SK-N-SH (cell line): Measurements from ENCODE around the gene SH3PXD2A. TPM values are rescaled to one million over a fixed set of nuclear protein-coding genes. Genes with fewer than 3 reads are reported as not detected.

Source experiments
- CTCF ChIA-PET: fragments of 300-600, 350-600 bp; formaldehyde crosslinking; extraction: SDS; loops from one replicate; lab custom pipeline; 2021; lab: Yijun Ruan, JAX
- POLR2A ChIA-PET: fragments of 350-600 bp; sonication (Branson Sonifier 250); formaldehyde crosslinking; extraction: SDS; loops from one replicate; lab custom pipeline; 2020; ENCODE audit warnings: antibody characterized with exemption, inconsistent platforms; lab: Yijun Ruan, JAX
- DNase-seq: peaks from one replicate; pipeline ENCODE4 v3.0.0; 2012
- H2AFZ ChIP-seq: fragments of 200-600 bp; sonication (generic); 2 replicates; pipeline ENCODE4 v1.8.1; 2016; ENCODE audit warnings: antibody characterized with exemption, mild to moderate bottlenecking, low read depth
- H3F3A ChIP-seq: fragments of 200-600 bp; sonication (generic); replicated peaks from 2 replicates; pipeline ENCODE3; 2016; ENCODE audit warnings: antibody characterized with exemption, mild to moderate bottlenecking; ENCODE audit not compliant: insufficient read depth
- H3K27ac ChIP-seq, 2 experiments: fragments of 200-500 bp in 1 of 2; fragments of 200-600 bp in 1 of 2; sonication (Bioruptor generic) in 1 of 2; sonication (generic), shearing (Covaris generic) in 1 of 2; 2 replicates each; pipeline versions ENCODE4 v1.5.1 to v1.6.1; 2014 to 2016; ENCODE audit warnings: low read depth in 2 of 2, inconsistent platforms in 1 of 2, low read length in 1 of 2, mild to moderate bottlenecking in 1 of 2, mixed read lengths in 1 of 2
- H3K27me3 ChIP-seq: fragments of 200-600 bp; sonication (generic), shearing (Covaris generic); 2 replicates; pipeline ENCODE4 v1.6.1; 2016; ENCODE audit warnings: mixed run types; ENCODE audit not compliant: insufficient read depth
- H3K36me3 ChIP-seq, 2 experiments: fragments of 200-500 bp in 1 of 2; fragments of 200-600 bp in 1 of 2; sonication (Bioruptor generic) in 1 of 2; sonication (generic) in 1 of 2; replicated peaks in 1 of 2; 2 replicates each; pipeline versions ENCODE3 to v1.5.1; 2014 to 2016; ENCODE audit warnings: low read length in 1 of 2, mild to moderate bottlenecking in 1 of 2; ENCODE audit not compliant: insufficient read depth in 2 of 2, control insufficient read depth in 1 of 2
- H3K4me1 ChIP-seq, 2 experiments: fragments of 200-500 bp in 1 of 2; fragments of 200-600 bp in 1 of 2; sonication (Bioruptor generic) in 1 of 2; sonication (generic), shearing (Covaris generic) in 1 of 2; 2 replicates each; pipeline versions ENCODE4 v1.5.1 to v1.6.1; 2014 to 2016; ENCODE audit warnings: low read depth in 1 of 2, low read length in 1 of 2, mixed run types in 1 of 2; ENCODE audit not compliant: insufficient read depth in 2 of 2, control insufficient read depth in 1 of 2
- H3K4me2 ChIP-seq: fragments of 200-600 bp; sonication (generic), shearing (Covaris generic); 2 replicates; pipeline ENCODE4 v1.6.1; 2017; ENCODE audit warnings: mixed run types
- H3K4me3 ChIP-seq, 2 experiments: fragments of 200-500 bp in 1 of 2; fragments of 200-600 bp in 1 of 2; sonication (Bioruptor generic) in 1 of 2; sonication (generic), shearing (Covaris generic) in 1 of 2; 2 replicates each; pipeline versions ENCODE4 v1.5.1 to v1.8.1; 2014 to 2016; ENCODE audit warnings: low read depth in 2 of 2, inconsistent platforms in 1 of 2, low read length in 1 of 2, mild to moderate bottlenecking in 1 of 2, mixed read lengths in 1 of 2, moderate library complexity in 1 of 2
- H3K79me2 ChIP-seq: fragments of 200-600 bp; sonication (generic); 2 replicates; pipeline ENCODE4 v1.8.1; 2017; ENCODE audit warnings: mild to moderate bottlenecking; ENCODE audit not compliant: insufficient read depth
- H3K9ac ChIP-seq: fragments of 200-600 bp; sonication (generic); 2 replicates; pipeline ENCODE4 v1.6.1; 2017; ENCODE audit warnings: mixed run types
- H3K9me2 ChIP-seq: fragments of 200-600 bp; sonication (generic); 2 replicates; pipeline ENCODE4 v1.6.1; 2017; ENCODE audit warnings: mixed run types
- H3K9me3 ChIP-seq: fragments of 200-600 bp; sonication (generic); 2 replicates; pipeline ENCODE4 v1.6.1; 2017; ENCODE audit warnings: mixed run types, mild to moderate bottlenecking, moderate library complexity
- H4K20me1 ChIP-seq: fragments of 200-600 bp; sonication (generic); 2 replicates; pipeline ENCODE4 v1.6.1; 2017; ENCODE audit warnings: mild to moderate bottlenecking, mixed run types; ENCODE audit not compliant: insufficient read depth
- CHD2 ChIP-seq: fragments of 150-350 bp; IDR thresholded peaks from 2 replicates; pipeline ENCODE4 v1.6.1; 2018; ENCODE audit warnings: low read length; ENCODE audit not compliant: partially characterized antibody
- ELF1 ChIP-seq: IDR thresholded peaks from 2 replicates; pipeline ENCODE4 v1.4.0; 2012
- EZH2phosphoT487 ChIP-seq: fragments of 200-600 bp; sonication (generic); IDR thresholded peaks from 2 replicates; pipeline ENCODE4 v1.6.1; 2017; ENCODE audit warnings: low read depth, mixed run types, mild to moderate bottlenecking, antibody characterized with exemption, moderate library complexity, borderline replicate concordance
- FOSL2 ChIP-seq: IDR thresholded peaks from 2 replicates; pipeline ENCODE4 v1.4.0; 2012; ENCODE audit warnings: low read depth, mild to moderate bottlenecking, moderate library complexity, borderline replicate concordance
- FOXM1 ChIP-seq: IDR thresholded peaks from 2 replicates; pipeline ENCODE4 v1.4.0; 2012; ENCODE audit warnings: low read depth, mild to moderate bottlenecking
- GABPA ChIP-seq: IDR thresholded peaks from 2 replicates; pipeline ENCODE4 v1.4.0; 2012; ENCODE audit warnings: low read depth, mild to moderate bottlenecking
- GATA2 ChIP-seq: sonication (generic); formaldehyde crosslinking; IDR thresholded peaks from 2 replicates; pipeline ENCODE4 v1.5.0; 2020; ENCODE audit warnings: mild to moderate bottlenecking, missing genetic modification reagents
- IRF3 ChIP-seq: fragments of 150-350 bp; IDR thresholded peaks from 2 replicates; pipeline ENCODE4 v1.6.1; 2016; ENCODE audit warnings: mild to moderate bottlenecking, low read depth, low read length
- JUND ChIP-seq: IDR thresholded peaks from 2 replicates; pipeline ENCODE4 v1.4.0; 2012
- MAX ChIP-seq: IDR thresholded peaks from 2 replicates; pipeline ENCODE4 v1.4.0; 2012; ENCODE audit warnings: low read depth
- MEF2A ChIP-seq: IDR thresholded peaks from 2 replicates; pipeline ENCODE4 v1.4.0; 2012; ENCODE audit warnings: low read depth, borderline replicate concordance
- NFIC ChIP-seq: IDR thresholded peaks from 2 replicates; pipeline ENCODE4 v1.4.0; 2012; ENCODE audit warnings: borderline replicate concordance
- NRF1 ChIP-seq: IDR thresholded peaks from 2 replicates; pipeline ENCODE4 v1.6.1; 2012; ENCODE audit warnings: low read depth, mild to moderate bottlenecking, low read length
- POLR2AphosphoS5 ChIP-seq: IDR thresholded peaks from 2 replicates; pipeline ENCODE4 v1.6.1; 2012; ENCODE audit warnings: low read depth, low read length
- RCOR1 ChIP-seq: fragments of 150-350 bp; IDR thresholded peaks from 2 replicates; pipeline ENCODE4 v1.6.1; 2017; ENCODE audit warnings: antibody characterized with exemption, low read length
- REST ChIP-seq: IDR thresholded peaks from 2 replicates; pipeline ENCODE4 v1.6.1; 2012; ENCODE audit warnings: mild to moderate bottlenecking, low read depth, low read length, moderate library complexity
- RFX5 ChIP-seq: IDR thresholded peaks from 2 replicates; pipeline ENCODE4 v1.6.1; 2012; ENCODE audit warnings: mild to moderate bottlenecking, improper control_type of control experiment, low read length
- RXRA ChIP-seq: IDR thresholded peaks from 2 replicates; pipeline ENCODE4 v1.4.0; 2012; ENCODE audit warnings: low read depth, mild to moderate bottlenecking, borderline replicate concordance
- SMC3 ChIP-seq: IDR thresholded peaks from 2 replicates; pipeline ENCODE4 v1.6.1; 2012; ENCODE audit warnings: low read depth, low read length, improper control_type of control experiment
- TAF1 ChIP-seq: IDR thresholded peaks from 2 replicates; pipeline ENCODE4 v1.6.1; 2012; ENCODE audit warnings: low read depth, mild to moderate bottlenecking, low read length, moderate library complexity, borderline replicate concordance
- TEAD4 ChIP-seq: IDR thresholded peaks from 2 replicates; pipeline ENCODE4 v1.4.0; 2012; ENCODE audit warnings: mild to moderate bottlenecking, borderline replicate concordance; ENCODE audit not compliant: insufficient read depth
- ZBTB33 ChIP-seq: IDR thresholded peaks from 2 replicates; pipeline ENCODE4 v1.4.0; 2012; ENCODE audit warnings: low read depth, borderline replicate concordance
- WGBS: methylation state at CpG from one replicate; pipeline ENCODE4 v1.1.6; 2017; ENCODE audit warnings: low lambda C conversion rate; 5-methylcytosine and 5-hydroxymethylcytosine counted together
- polyA plus RNA-seq, 3 experiments: library from polyadenylated mRNA; depleted of rRNA; stranded (reverse); fragments of >200 nt; gene quantifications; 2 replicates each; pipeline ENCODE4 v1.2.3, GENCODE V29; 2012

SH3PXD2A gene
- polyA plus RNA-seq, 1 of the 3 experiments (the other 2 are of a cell fraction) = 2.5 TPM

- no peaks in the 10 kb centered on the region for H3K9me2 ChIP-seq
- H3K4me1 ChIP-seq = peaks cover 0 to 23% of the 10 kb centered on the region in 2 experiments; a peak in 1 of 4 replicates
- WGBS = 94% methylated on average over 7 of the region's 7 CpGs
- H3K27ac ChIP-seq = no peak overlapping the region; a peak in 1 of 4 replicates
- ChIA-PET CTCF (interaction anchor here (1.5 to 2.2 kb wide), 2 partner anchors 25 to 167 kb away, joined by 4 to 16 read pairs; no protein-coding TSS in a partner anchor), POLR2A (no interaction called here)
- no peak overlapping the region for H3K4me3 ChIP-seq
- no peak overlapping the region for H3K4me2 ChIP-seq
- DNase-seq = no peak
- TF ChIP-seq CHD2 (no peak), FOSL2 (no peak), GABPA (no peak), RFX5 (no peak), RCOR1 (no peak), RXRA (no peak), ELF1 (no peak), IRF3 (no peak), GATA2 (CRISPR knock-in tag) (no peak), JUND (no peak), NFIC (no peak), MEF2A (no peak), EZH2phosphoT487 (no peak), TEAD4 (no peak), SMC3 (no peak)
- H3K27me3 ChIP-seq = no peaks in the 10 kb centered on the region
- no peaks in the 10 kb centered on the region for H3K9me3 ChIP-seq
- peaks cover 26 to 50% of the 10 kb centered on the region in 2 experiments for H3K36me3 ChIP-seq
- no peak overlapping the region for H2AFZ ChIP-seq
- H3F3A ChIP-seq = no peaks in the 10 kb centered on the region
- no peaks in the 10 kb centered on the region for H3K79me2 ChIP-seq
- H3K9ac ChIP-seq = no peak overlapping the region
- no peaks in the 10 kb centered on the region for H4K20me1 ChIP-seq
Measured at GRCh38 chr10:103879831-103880230, 24.5 kb upstream of the SH3PXD2A start.

GRCh38 chr10:103879409-103879808, 24.0 kb upstream of the SH3PXD2A start:
- Histone ChIP-seq H3K9me2 (no peaks in the 10 kb centered on the region), H3K9ac (no peak overlapping the region), H3K27ac (no peak overlapping the region), H2AFZ (no peak overlapping the region), H3K9me3 (no peaks in the 10 kb centered on the region), H3K27me3 (no peaks in the 10 kb centered on the region), H3K79me2 (no peaks in the 10 kb centered on the region), H3K36me3 (peaks cover 26 to 49% of the 10 kb centered on the region in 2 experiments), H3K4me3 (no peak overlapping the region), H4K20me1 (no peaks in the 10 kb centered on the region), H3K4me2 (no peak overlapping the region), H3K4me1 (peaks cover 0 to 23% of the 10 kb centered on the region in 2 experiments; a peak in 2 of 4 replicates), H3F3A (no peaks in the 10 kb centered on the region)
- POLR2A ChIA-PET = no interaction called here
- CTCF ChIA-PET = interaction anchor here (1.5 to 2.2 kb wide), 3 partner anchors 25 to 167 kb away, joined by 4 to 16 read pairs (median 4); no protein-coding TSS in a partner anchor
- 77% methylated on average over 9 of the region's 9 CpGs for WGBS
- TF ChIP-seq FOXM1 (no peak), TEAD4 (no peak), EZH2phosphoT487 (no peak), GATA2 (CRISPR knock-in tag) (no peak), RFX5 (no peak), TAF1 (no peak), NRF1 (no peak), RXRA (no peak), POLR2AphosphoS5 (no peak), GABPA (no peak), REST (no peak), MAX (no peak), ZBTB33 (no peak), SMC3 (no peak)
- DNase-seq = no peak
